Upper lobe of left lung (tissue), 6 donors: ENCODE data around the gene GBP2. TPM values are rescaled to one million over a fixed set of nuclear protein-coding genes. Genes with fewer than 3 reads are reported as not detected.

ENCODE experiments used
- ATAC-seq, 2 donors: fragments of 200-7000 bp; cut with Tn5 transposase; one replicate each; pipeline ENCODE4 v1.9.1; 2022; ENCODE audit warnings: mild to moderate bottlenecking in 2 of 2, moderate library complexity in 2 of 2; ENCODE audit not compliant: low FRiP score in 2 of 2
- DNase-seq, 2 donors: peaks; one replicate each; pipeline ENCODE4 v3.0.0-alpha.2; 2019 to 2020
- H3K27ac ChIP-seq, 4 donors: fragments of 200-600 bp; sonication (generic); one replicate each; pipeline ENCODE4 v1.5.1; 2016 to 2019
- H3K27me3 ChIP-seq, 4 donors: fragments of 200-600 bp; sonication (generic); one replicate each; pipeline ENCODE4 v1.5.1; 2017 to 2019
- H3K36me3 ChIP-seq, 4 donors: fragments of 200-600 bp; sonication (generic); one replicate each; pipeline ENCODE4 v1.5.1; 2016 to 2019
- H3K4me1 ChIP-seq, 4 donors: fragments of 200-600 bp; sonication (generic); one replicate each; pipeline ENCODE4 v1.5.1; 2018 to 2019
- H3K4me3 ChIP-seq, 4 donors: fragments of 200-600 bp; sonication (generic); one replicate each; pipeline ENCODE4 v1.5.1; 2017 to 2019; ENCODE audit warnings: mild to moderate bottlenecking in 2 of 4, moderate library complexity in 1 of 4
- H3K9me3 ChIP-seq, 4 donors: fragments of 200-600 bp; sonication (generic); one replicate each; pipeline ENCODE4 v1.5.1; 2018 to 2019
- CTCF ChIP-seq, 6 experiments: fragments of 450-650 bp in 4 of 6; fragments of 200-600 bp in 2 of 6; sonication (generic) in 2 of 6; IDR thresholded peaks; one replicate each; pipeline ENCODE4 v1.5.1; 2016 to 2019; ENCODE audit warnings: antibody characterized with exemption in 6 of 6
- EP300 ChIP-seq, 4 donors: sonication (generic); formaldehyde crosslinking; IDR thresholded peaks; one replicate each; pipeline ENCODE4 v1.5.1; 2017; ENCODE audit warnings: antibody characterized with exemption in 4 of 4, control low read depth in 2 of 4
- POLR2A ChIP-seq, 4 donors: fragments of 450-650 bp; IDR thresholded peaks; one replicate each; pipeline ENCODE4 v1.5.1; 2016 to 2017; ENCODE audit warnings: antibody characterized with exemption in 4 of 4, mild to moderate bottlenecking in 2 of 4
- POLR2AphosphoS5 ChIP-seq, 2 donors: sonication (generic); formaldehyde crosslinking; IDR thresholded peaks; one replicate each; pipeline ENCODE4 v1.5.1; 2017; ENCODE audit warnings: antibody characterized with exemption in 2 of 2
- WGBS, 2 donors: methylation state at CpG; one replicate each; pipeline ENCODE4 v1.1.5; 2017 to 2018; 5-methylcytosine and 5-hydroxymethylcytosine counted together
- total RNA-seq, 6 donors: library from RNA; depleted of rRNA in 4 of 6; stranded (reverse); fragments of >200 nt in 4 of 6; gene quantifications; one replicate each; pipeline versions ENCODE4 v1.1.0 to v1.2.1, GENCODE V29; 2016 to 2021
- donor health status: DM: no; HTN: no; CAD: no; lungs with moderate emphysema.
- donor health status: DM: no; HTN: yes; CAD: no; lungs with severe emphysema.

Gene GBP2, protein sequence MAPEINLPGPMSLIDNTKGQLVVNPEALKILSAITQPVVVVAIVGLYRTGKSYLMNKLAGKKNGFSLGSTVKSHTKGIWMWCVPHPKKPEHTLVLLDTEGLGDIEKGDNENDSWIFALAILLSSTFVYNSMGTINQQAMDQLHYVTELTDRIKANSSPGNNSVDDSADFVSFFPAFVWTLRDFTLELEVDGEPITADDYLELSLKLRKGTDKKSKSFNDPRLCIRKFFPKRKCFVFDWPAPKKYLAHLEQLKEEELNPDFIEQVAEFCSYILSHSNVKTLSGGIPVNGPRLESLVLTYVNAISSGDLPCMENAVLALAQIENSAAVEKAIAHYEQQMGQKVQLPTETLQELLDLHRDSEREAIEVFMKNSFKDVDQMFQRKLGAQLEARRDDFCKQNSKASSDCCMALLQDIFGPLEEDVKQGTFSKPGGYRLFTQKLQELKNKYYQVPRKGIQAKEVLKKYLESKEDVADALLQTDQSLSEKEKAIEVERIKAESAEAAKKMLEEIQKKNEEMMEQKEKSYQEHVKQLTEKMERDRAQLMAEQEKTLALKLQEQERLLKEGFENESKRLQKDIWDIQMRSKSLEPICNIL
- 100 to 1,000 TPM in 1 of 6 donors, 10 to 100 TPM in 5; 41.0 to 124 (median 54.9) TPM for total RNA-seq

DNA sequence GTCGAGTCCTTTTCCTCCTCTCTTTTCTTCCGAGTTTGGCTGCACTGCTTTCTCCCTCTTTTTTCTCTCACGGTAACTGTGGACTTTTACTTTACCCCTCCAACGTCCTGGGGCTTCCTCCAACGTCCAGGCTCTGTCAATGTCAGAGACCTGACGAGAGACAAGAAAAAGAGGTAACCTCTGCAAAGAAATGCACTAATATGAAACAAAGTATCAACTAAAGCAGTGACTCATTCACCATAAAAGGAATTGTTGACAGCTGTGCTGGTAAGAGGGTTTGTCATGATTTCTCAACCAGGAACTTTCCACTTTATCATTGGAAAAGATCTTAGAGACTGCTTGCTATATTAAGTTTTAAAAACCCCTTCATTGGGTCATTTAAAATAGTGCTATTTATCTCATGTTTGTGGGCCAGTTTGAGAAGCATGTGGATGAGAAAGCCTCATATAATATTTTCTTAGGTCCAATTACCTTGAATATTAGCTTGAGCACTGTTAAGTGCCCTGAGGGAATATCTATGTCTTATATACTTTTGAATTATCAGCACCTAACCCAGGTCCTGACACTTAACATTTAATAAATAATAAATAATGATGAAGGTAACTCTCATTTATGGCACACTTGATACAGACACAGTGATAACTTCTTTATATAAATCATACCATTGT, at the start of gene GBP2:
Gene GBP2, minus strand, starts transcription at position 202 of the 668 bp plus-strand sequence. CDS start 4,148 bp downstream, outside the sequence.
- TF ChIP-seq POLR2AphosphoS5 (IDR thresholded peaks at IDR 0.05) = peak; percentile 55 to 62
- no peak for TF ChIP-seq CTCF (IDR thresholded peaks at IDR 0.05)
- peak in 1 of 4 donors; percentile 46 for TF ChIP-seq EP300 (IDR thresholded peaks at IDR 0.05)
- TF ChIP-seq POLR2A (IDR thresholded peaks at IDR 0.05) = peak in 2 of 4 donors; percentile 41 to 68
- Histone ChIP-seq H3K27ac (peak within 1 kb of the TSS; percentile 83 to 90 (median 89)), H3K27me3 (no peaks in the 10 kb centered on the region), H3K4me1 (peaks cover 34 to 49% (median 35%) of the 10 kb centered on the region in 4 donors), H3K9me3 (no peaks in the 10 kb centered on the region), H3K4me3 (peak within 1 kb of the TSS; percentile 41 to 59 (median 50)), H3K36me3 (peaks cover 0 to 7% (median 2%) of the 10 kb centered on the region in 4 donors)
- WGBS, 2 donors = 0 to 4% methylated on average over 6 of the region's 6 CpGs
- DNase-seq (no peak), ATAC-seq (peak; percentile 83 to 92)

- H3K27ac ChIP-seq = no peak overlapping the region
- H3K4me1 ChIP-seq = no peaks in the 10 kb centered on the region
- H3K27me3 ChIP-seq = no peaks in the 10 kb centered on the region
- ATAC-seq (no peak), DNase-seq (no peak)
- H3K9me3 ChIP-seq = no peaks in the 10 kb centered on the region
- H3K4me3 ChIP-seq = no peak overlapping the region
- H3K36me3 ChIP-seq = no peaks in the 10 kb centered on the region
- WGBS, 2 donors = 85 to 93% methylated on average over 3 of the region's 3 CpGs
- no peak for TF ChIP-seq EP300 (IDR thresholded peaks at IDR 0.05)
- no peak for TF ChIP-seq POLR2A (IDR thresholded peaks at IDR 0.05)
- no peak for TF ChIP-seq POLR2AphosphoS5 (IDR thresholded peaks at IDR 0.05)
- TF ChIP-seq CTCF (IDR thresholded peaks at IDR 0.05) = no peak
Observed at GRCh38 chr1:89174491-89174890, 48.6 kb upstream of the GBP2 start.

GRCh38 chr1:89172468-89173143, 46.7 kb upstream of the GBP2 start:
- no peak for TF ChIP-seq EP300 (IDR thresholded peaks at IDR 0.05)
- TF ChIP-seq POLR2AphosphoS5 (IDR thresholded peaks at IDR 0.05) = no peak
- no peak for TF ChIP-seq CTCF (IDR thresholded peaks at IDR 0.05)
- no peak for TF ChIP-seq POLR2A (IDR thresholded peaks at IDR 0.05)
- no peak for DNase-seq
- Histone ChIP-seq H3K27me3 (no peaks in the 10 kb centered on the region), H3K36me3 (no peaks in the 10 kb centered on the region), H3K27ac (no peak overlapping the region), H3K9me3 (no peaks in the 10 kb centered on the region), H3K4me3 (no peak overlapping the region), H3K4me1 (no peaks in the 10 kb centered on the region)
- ATAC-seq = no peak
- 90 to 91% methylated on average over 4 of the region's 4 CpGs for WGBS, 2 donors

DNA sequence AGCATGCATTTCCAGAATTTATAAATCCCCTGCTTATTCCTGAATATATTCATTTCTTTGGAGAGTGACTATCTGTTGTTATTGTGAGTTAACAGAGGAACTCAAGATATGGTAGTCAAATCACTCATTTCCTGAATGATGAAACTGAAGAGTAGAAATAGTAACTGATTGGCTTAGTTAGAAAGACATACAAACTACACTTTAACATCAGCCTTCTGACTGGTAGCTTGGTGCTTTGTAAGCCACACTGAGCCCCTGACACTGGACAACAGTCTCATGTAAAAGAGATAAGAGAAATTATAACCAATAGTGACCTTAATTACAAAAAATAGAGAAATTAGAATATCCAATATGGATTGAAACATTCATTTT, 45.1 kb upstream of the GBP2 start:
- Histone ChIP-seq H3K36me3 (no peaks in the 10 kb centered on the region), H3K4me1 (no peaks in the 10 kb centered on the region), H3K9me3 (no peaks in the 10 kb centered on the region), H3K27ac (no peak overlapping the region), H3K4me3 (no peak overlapping the region), H3K27me3 (no peaks in the 10 kb centered on the region)
- TF ChIP-seq POLR2AphosphoS5 (IDR thresholded peaks at IDR 0.05) (no peak), CTCF (IDR thresholded peaks at IDR 0.05) (no peak), POLR2A (IDR thresholded peaks at IDR 0.05) (no peak), EP300 (IDR thresholded peaks at IDR 0.05) (no peak)
- no peak for DNase-seq
- ATAC-seq = no peak
